Endothelial cell of umbilical vein (primary cell): ENCODE data around the gene COPS2.

Source experiments
- EZH2 ChIP-seq: IDR thresholded peaks from 2 replicates; pipeline ENCODE4 v1.6.1; 2012; ENCODE audit warnings: borderline replicate concordance, low read depth, mild to moderate bottlenecking, moderate library complexity, low read length, inconsistent platforms; ENCODE audit not compliant: severe bottlenecking
- POLR2AphosphoS5 ChIP-seq: IDR thresholded peaks from 2 replicates; pipeline ENCODE4 v1.6.1; 2012; ENCODE audit warnings: low read depth, mild to moderate bottlenecking, control low read depth, low read length, moderate library complexity; ENCODE audit not compliant: insufficient read depth
- TF ChIP-seq, protein P1 (sequence below), 2 donors: IDR thresholded peaks; 1 replicate in 1 of 2; 2 replicates in 1 of 2; pipeline ENCODE4 v1.5.1; 2011; ENCODE audit warnings: low read length in 2 of 2, mild to moderate bottlenecking in 2 of 2, moderate library complexity in 2 of 2, control low read depth in 1 of 2, inconsistent platforms in 1 of 2, low read depth in 1 of 2; ENCODE audit not compliant: insufficient read depth in 1 of 2; ENCODE audit errors: extremely low read depth in 1 of 2
- TF ChIP-seq, protein P2 (sequence below): IDR thresholded peaks from 2 replicates; pipeline ENCODE4 v1.6.1; 2011; ENCODE audit not compliant: insufficient read depth, insufficient read length

DNA sequence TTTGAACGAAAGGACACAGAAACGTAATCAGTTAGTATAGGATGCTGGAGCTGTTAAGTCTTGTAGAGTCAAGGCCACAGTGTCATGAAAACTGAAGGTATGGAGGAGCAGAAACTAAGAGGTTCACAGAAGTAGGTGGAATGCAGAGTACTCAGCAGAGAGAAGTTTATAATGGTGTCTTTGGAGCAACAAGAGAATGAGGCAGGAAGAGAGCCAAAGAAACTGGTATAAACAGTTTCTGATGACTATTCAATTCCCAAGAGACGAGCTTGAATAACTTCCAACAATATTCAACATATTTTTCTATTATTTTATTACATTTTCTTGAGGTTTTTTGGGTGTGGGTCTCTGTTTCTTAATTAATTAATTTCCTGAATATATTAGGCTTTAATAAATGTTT is 44.3 kb upstream of the COPS2 start:
- TF ChIP-seq, protein P1, sequence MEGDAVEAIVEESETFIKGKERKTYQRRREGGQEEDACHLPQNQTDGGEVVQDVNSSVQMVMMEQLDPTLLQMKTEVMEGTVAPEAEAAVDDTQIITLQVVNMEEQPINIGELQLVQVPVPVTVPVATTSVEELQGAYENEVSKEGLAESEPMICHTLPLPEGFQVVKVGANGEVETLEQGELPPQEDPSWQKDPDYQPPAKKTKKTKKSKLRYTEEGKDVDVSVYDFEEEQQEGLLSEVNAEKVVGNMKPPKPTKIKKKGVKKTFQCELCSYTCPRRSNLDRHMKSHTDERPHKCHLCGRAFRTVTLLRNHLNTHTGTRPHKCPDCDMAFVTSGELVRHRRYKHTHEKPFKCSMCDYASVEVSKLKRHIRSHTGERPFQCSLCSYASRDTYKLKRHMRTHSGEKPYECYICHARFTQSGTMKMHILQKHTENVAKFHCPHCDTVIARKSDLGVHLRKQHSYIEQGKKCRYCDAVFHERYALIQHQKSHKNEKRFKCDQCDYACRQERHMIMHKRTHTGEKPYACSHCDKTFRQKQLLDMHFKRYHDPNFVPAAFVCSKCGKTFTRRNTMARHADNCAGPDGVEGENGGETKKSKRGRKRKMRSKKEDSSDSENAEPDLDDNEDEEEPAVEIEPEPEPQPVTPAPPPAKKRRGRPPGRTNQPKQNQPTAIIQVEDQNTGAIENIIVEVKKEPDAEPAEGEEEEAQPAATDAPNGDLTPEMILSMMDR (IDR thresholded peaks at IDR 0.05; ENCODE audit: extremely low read depth in 1 of 2, insufficient read depth in 1 of 2, low read depth in 1 of 2, low read length in 2 of 2): no peak
- TF ChIP-seq, protein P2, sequence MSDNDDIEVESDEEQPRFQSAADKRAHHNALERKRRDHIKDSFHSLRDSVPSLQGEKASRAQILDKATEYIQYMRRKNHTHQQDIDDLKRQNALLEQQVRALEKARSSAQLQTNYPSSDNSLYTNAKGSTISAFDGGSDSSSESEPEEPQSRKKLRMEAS: no peak
- no peak for TF ChIP-seq EZH2
- no peak for TF ChIP-seq POLR2AphosphoS5
